DOHH2 (cell line): Measurements from ENCODE around the gene WDR31.

Source experiments
- H3F3A ChIP-seq: fragments of 200-600 bp; sonication (generic), shearing (Covaris generic); 2 replicates; pipeline ENCODE4 v1.6.0; 2016; ENCODE audit warnings: antibody characterized with exemption, mild to moderate bottlenecking; ENCODE audit not compliant: control insufficient read depth, insufficient read depth
- H3K27ac ChIP-seq: fragments of 200-600 bp; sonication (generic); 2 replicates; pipeline ENCODE4 v1.5.1; 2014; ENCODE audit warnings: low read depth, mild to moderate bottlenecking, low read length, moderate library complexity
- H3K27me3 ChIP-seq: fragments of 200-600 bp; sonication (generic); 2 replicates; pipeline ENCODE4 v1.6.1; 2014; ENCODE audit warnings: mild to moderate bottlenecking, low read length, mixed read lengths; ENCODE audit not compliant: control insufficient read depth
- H3K36me3 ChIP-seq: fragments of 200-600 bp; sonication (generic); 2 replicates; pipeline ENCODE4 v1.6.1; 2014; ENCODE audit warnings: mild to moderate bottlenecking, low read length, moderate library complexity, mixed read lengths; ENCODE audit not compliant: control insufficient read depth
- H3K4me1 ChIP-seq: fragments of 200-600 bp; sonication (generic); 2 replicates; pipeline ENCODE4 v1.6.1; 2014; ENCODE audit warnings: mild to moderate bottlenecking, low read length, mixed read lengths; ENCODE audit not compliant: control insufficient read depth
- H3K4me2 ChIP-seq: fragments of 200-600 bp; sonication (generic); 2 replicates; pipeline ENCODE4 v1.6.0; 2014; ENCODE audit warnings: mild to moderate bottlenecking, low read length, moderate library complexity
- H3K4me3 ChIP-seq: fragments of 200-600 bp; sonication (generic); 2 replicates; pipeline ENCODE4 v1.5.1; 2014; ENCODE audit warnings: mild to moderate bottlenecking, low read length, mixed read lengths
- H3K79me2 ChIP-seq: fragments of 200-600 bp; sonication (generic); 2 replicates; pipeline ENCODE4 v1.6.1; 2014; ENCODE audit warnings: mild to moderate bottlenecking, low read length, mixed read lengths; ENCODE audit not compliant: control insufficient read depth
- H3K9me2 ChIP-seq: fragments of 200-600 bp; sonication (generic); replicated peaks from 2 replicates; pipeline ENCODE4 v1.6.1; 2014; ENCODE audit warnings: mild to moderate bottlenecking, low read length, mixed read lengths; ENCODE audit not compliant: control insufficient read depth
- H3K9me3 ChIP-seq: fragments of 200-600 bp; sonication (generic); 2 replicates; pipeline ENCODE4 v1.6.1; 2014; ENCODE audit warnings: antibody characterized with exemption, low read length, mixed read lengths; ENCODE audit not compliant: control insufficient read depth, insufficient read depth
- H4K20me1 ChIP-seq: fragments of 200-600 bp; sonication (generic); 2 replicates; pipeline ENCODE4 v1.6.0; 2014; ENCODE audit warnings: low read depth, mild to moderate bottlenecking, antibody characterized with exemption, low read length, moderate library complexity; ENCODE audit not compliant: control insufficient read depth, insufficient read depth
- EZH2phosphoT487 ChIP-seq: fragments of 200-600 bp; sonication (generic); IDR thresholded peaks from 2 replicates; pipeline ENCODE4 v1.6.1; 2017; ENCODE audit warnings: borderline replicate concordance, mild to moderate bottlenecking, antibody characterized with exemption, low read length, moderate library complexity, mixed read lengths
- TF ChIP-seq, protein P1 (sequence below): fragments of 200-600 bp; sonication (generic); IDR thresholded peaks from one replicate; pipeline ENCODE4 v1.5.1; 2014; ENCODE audit warnings: antibody characterized with exemption, mild to moderate bottlenecking, low read depth, low read length; ENCODE audit not compliant: poor library complexity, severe bottlenecking

Gene WDR31

DNA sequence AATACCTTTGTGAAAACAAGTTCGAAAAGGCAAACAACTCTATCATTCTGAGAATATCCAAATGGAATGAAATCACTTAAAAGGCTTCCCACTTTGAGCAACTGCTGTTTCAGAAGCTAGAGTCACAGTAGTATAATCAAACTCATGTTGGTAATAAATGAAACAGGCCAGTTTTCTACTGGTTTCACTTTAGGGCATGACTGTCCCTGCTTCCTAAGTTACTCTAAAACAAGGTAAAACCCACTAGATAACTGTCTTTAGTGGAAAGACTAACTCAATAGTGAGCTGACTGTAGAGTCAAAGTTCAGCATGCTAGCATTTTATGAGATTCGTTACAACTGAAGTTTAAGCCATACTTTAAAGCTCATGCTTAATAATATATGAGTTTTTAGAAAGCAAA lies 70.7 kb downstream of the WDR31 start:
- no peak overlapping the region for H3K4me3 ChIP-seq
- H3K4me1 ChIP-seq = peaks cover 7% of the 10 kb centered on the region
- no peak overlapping the region for H3K27ac ChIP-seq
- H3K9me3 ChIP-seq = no peaks in the 10 kb centered on the region
- 0 out of 2 replicates have a peak, but pooled peaks cover 3% of the 10 kb centered on the region for H3F3A ChIP-seq
- H3K9me2 ChIP-seq = no peaks in the 10 kb centered on the region
- no peaks in the 10 kb centered on the region for H4K20me1 ChIP-seq
- peaks cover 57% of the 10 kb centered on the region for H3K36me3 ChIP-seq
- no peaks in the 10 kb centered on the region for H3K27me3 ChIP-seq
- no peak for TF ChIP-seq EZH2phosphoT487
- TF ChIP-seq, protein P1, sequence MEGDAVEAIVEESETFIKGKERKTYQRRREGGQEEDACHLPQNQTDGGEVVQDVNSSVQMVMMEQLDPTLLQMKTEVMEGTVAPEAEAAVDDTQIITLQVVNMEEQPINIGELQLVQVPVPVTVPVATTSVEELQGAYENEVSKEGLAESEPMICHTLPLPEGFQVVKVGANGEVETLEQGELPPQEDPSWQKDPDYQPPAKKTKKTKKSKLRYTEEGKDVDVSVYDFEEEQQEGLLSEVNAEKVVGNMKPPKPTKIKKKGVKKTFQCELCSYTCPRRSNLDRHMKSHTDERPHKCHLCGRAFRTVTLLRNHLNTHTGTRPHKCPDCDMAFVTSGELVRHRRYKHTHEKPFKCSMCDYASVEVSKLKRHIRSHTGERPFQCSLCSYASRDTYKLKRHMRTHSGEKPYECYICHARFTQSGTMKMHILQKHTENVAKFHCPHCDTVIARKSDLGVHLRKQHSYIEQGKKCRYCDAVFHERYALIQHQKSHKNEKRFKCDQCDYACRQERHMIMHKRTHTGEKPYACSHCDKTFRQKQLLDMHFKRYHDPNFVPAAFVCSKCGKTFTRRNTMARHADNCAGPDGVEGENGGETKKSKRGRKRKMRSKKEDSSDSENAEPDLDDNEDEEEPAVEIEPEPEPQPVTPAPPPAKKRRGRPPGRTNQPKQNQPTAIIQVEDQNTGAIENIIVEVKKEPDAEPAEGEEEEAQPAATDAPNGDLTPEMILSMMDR = no peak
- H3K4me2 ChIP-seq = no peak overlapping the region
- peaks cover 14% of the 10 kb centered on the region for H3K79me2 ChIP-seq

DNA sequence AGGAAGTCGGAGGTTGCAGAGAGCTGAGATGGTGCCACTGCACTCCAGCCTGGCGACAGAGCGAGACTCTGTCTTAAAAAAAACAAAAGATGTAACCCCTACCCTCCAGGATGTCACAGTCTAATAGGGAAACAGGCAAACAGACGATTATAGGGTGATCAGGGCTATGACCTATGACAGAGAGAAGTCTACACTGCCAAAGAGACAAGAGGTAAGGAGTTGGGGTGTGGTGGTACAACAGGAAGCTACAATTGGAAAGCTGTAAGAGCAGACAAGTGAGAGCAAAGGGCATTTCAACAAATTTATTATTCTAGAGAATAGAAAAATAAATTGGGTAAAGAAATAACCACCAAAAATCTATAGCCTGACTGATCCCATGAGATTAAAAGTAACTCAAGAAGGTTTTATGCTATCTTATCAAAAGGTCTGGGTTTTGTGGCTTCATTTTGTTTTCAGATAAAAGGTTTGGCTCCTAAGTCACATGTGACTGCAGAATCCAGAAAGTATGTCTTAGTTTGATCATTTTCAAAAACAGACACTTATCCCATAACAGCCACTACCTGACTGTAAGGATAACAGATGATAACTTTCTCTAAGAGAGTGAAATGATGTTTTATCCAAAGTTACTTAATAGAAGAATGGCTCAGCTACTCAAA lies 72.0 kb downstream of the WDR31 start:
- Histone ChIP-seq H3K4me1 (no peaks in the 10 kb centered on the region), H3K4me3 (no peak overlapping the region), H3K4me2 (no peak overlapping the region), H3F3A (0 out of 2 replicates have a peak, but pooled peaks cover 3% of the 10 kb centered on the region), H3K27ac (no peak overlapping the region), H3K27me3 (no peaks in the 10 kb centered on the region), H3K9me2 (no peaks in the 10 kb centered on the region), H3K9me3 (no peaks in the 10 kb centered on the region), H4K20me1 (no peaks in the 10 kb centered on the region), H3K36me3 (peaks cover 49% of the 10 kb centered on the region), H3K79me2 (peaks cover under 1% of the 10 kb centered on the region)
- no peak for TF ChIP-seq EZH2phosphoT487
- TF ChIP-seq, protein P1 = no peak

DNA sequence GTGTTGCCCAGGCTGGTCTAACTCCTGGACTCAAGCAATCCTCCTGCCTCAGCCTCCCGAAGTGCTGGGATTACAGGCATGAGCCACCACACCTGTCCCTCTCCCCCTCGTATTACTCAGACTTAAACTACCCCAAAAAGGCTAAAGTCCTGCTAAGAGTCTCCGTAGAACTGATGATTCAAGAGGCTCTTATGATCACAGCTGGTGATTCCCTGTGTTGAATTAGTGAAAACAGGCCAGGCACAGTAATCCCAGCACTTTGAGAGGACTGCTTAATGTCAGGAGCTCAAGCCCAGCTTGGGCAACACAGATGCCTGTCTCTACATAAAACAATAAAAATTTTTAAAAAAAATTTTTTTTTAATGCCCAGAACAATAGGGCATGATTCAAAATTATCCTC lies 73.9 kb downstream of the WDR31 start:
- Histone ChIP-seq H3K36me3 (peaks cover 42% of the 10 kb centered on the region), H3K4me1 (no peaks in the 10 kb centered on the region), H3F3A (0 out of 2 replicates have a peak, but pooled peaks cover 3% of the 10 kb centered on the region), H3K79me2 (no peaks in the 10 kb centered on the region), H3K27me3 (no peaks in the 10 kb centered on the region), H3K4me3 (no peak overlapping the region), H3K4me2 (no peak overlapping the region), H3K27ac (no peak overlapping the region), H3K9me2 (no peaks in the 10 kb centered on the region), H3K9me3 (no peaks in the 10 kb centered on the region), H4K20me1 (no peaks in the 10 kb centered on the region)
- TF ChIP-seq, protein P1 = no peak
- no peak for TF ChIP-seq EZH2phosphoT487
